ENCODE results near the gene WARS2.

WARS2 gene

DNA sequence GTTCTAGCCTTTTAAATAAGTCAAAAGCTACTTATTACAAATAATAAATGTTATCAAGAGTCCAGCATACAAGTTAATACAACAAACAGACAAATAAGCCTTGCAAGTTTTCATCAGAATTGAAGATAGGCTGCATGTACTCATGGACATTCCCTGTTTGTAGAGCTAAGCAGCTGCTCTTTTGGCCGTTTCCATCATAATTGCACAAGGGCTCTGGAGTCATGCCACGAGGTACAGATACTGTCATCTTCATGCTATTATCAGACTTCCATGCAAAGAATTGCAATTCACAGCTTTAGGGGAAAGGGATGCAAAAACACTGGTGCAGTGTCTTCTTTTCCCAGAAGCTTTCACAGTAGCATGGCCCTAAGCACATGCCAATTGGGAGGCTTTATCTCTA is 99.5 kb downstream of the WARS2 start:
- no peak for DNase-seq (ENCODE audit: low read depth)
- H3K4me3 ChIP-seq (ENCODE audit: low read length), result no peak overlapping the region
- TF ChIP-seq, protein P1, sequence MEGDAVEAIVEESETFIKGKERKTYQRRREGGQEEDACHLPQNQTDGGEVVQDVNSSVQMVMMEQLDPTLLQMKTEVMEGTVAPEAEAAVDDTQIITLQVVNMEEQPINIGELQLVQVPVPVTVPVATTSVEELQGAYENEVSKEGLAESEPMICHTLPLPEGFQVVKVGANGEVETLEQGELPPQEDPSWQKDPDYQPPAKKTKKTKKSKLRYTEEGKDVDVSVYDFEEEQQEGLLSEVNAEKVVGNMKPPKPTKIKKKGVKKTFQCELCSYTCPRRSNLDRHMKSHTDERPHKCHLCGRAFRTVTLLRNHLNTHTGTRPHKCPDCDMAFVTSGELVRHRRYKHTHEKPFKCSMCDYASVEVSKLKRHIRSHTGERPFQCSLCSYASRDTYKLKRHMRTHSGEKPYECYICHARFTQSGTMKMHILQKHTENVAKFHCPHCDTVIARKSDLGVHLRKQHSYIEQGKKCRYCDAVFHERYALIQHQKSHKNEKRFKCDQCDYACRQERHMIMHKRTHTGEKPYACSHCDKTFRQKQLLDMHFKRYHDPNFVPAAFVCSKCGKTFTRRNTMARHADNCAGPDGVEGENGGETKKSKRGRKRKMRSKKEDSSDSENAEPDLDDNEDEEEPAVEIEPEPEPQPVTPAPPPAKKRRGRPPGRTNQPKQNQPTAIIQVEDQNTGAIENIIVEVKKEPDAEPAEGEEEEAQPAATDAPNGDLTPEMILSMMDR (conservative IDR thresholded peaks at IDR 0.05; ENCODE audit: low read depth, low read length), result no peak

DNA sequence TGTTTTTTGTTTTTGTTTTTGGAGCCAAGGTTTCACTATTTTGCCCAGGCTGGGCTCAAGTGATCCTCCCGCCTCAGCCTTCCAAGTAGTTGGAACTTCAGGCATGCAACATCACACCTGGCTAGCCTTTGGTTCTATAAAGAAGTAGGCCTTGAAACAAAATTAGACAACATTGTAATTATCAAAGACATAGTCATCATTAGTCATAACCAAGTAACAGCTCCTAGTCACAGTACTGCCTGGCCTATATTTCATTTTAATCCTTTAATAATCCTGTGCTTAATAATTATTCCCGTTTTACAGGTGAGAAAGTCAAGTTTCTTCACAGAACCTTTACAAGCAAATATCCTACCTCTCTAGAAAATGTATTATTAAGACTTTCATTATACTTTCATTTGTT is 100.0 kb downstream of the WARS2 start:
- TF ChIP-seq, protein P1 (conservative IDR thresholded peaks at IDR 0.05; ENCODE audit: low read depth, low read length), result no peak
- H3K4me3 ChIP-seq (ENCODE audit: low read length), result no peak overlapping the region
- DNase-seq (ENCODE audit: low read depth), result no peak

DNA sequence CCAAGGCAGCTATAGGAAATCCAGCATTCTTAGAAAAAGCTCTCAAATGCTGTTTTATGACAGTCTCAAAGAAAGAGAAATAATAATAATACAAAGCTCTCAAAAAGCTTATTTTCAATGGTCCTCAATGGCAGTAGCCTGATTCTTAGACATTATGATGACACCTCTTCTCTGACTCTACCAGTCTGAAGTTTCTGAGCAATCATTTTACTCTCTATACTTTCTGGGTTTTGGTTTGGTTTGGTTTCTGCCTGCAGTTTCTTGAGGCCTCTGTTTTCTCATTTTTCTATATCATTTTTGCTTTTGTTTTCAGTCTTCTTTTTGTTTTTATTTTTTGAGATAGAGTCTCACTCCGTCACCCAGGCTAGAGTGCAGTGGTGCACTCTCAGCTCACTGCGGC is 102.1 kb downstream of the WARS2 start:
- DNase-seq (ENCODE audit: low read depth), result no peak
- no peak overlapping the region for H3K4me3 ChIP-seq (ENCODE audit: low read length)
- TF ChIP-seq, protein P1 (conservative IDR thresholded peaks at IDR 0.05; ENCODE audit: low read depth, low read length), result no peak

DNA sequence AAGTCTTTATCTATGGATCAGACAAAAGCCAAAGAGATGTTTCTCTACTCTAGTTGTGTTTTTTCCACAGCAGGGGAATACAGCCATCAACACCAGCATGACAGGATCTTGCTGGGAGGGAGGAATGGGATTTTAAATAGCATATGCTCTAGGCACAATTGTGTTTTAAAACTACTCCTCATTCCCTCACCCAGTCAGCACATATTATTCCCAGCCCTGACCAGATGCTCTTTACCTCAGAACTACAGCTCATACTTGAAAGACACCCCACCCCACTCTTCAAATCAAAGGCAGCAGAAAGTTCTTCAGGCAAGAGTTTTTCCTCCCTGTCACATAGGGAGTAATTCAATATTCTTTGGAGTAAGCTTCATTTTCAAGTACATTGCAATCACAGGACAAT is 106.1 kb downstream of the WARS2 start:
- DNase-seq (ENCODE audit: low read depth), result no peak
- TF ChIP-seq, protein P1 (conservative IDR thresholded peaks at IDR 0.05; ENCODE audit: low read depth, low read length), result no peak
- H3K4me3 ChIP-seq (ENCODE audit: low read length), result no peak overlapping the region

DNA sequence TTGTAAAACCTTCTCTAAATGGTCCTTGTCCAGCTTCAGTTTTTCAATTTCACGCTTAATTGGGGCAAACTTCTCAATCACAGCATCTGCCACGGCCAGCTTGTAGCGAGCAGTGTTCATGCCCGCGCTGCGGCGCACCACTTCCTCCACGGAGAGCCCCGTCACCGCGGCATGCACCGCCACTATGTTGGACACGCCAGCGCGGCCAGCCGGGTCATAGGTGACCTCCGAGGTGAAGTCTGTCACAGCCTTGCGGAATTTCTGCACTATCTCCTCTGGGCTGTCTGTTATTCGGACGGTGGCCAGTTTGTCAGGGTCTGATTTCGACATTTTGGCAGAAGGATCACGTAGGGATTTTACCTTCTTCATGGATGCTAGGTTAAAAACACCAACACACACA is 107.5 kb downstream of the WARS2 start:
- TF ChIP-seq, protein P1 (conservative IDR thresholded peaks at IDR 0.05; ENCODE audit: low read depth, low read length), result no peak
- H3K4me3 ChIP-seq (ENCODE audit: low read length), result no peak overlapping the region
- no peak for DNase-seq (ENCODE audit: low read depth)

DNA sequence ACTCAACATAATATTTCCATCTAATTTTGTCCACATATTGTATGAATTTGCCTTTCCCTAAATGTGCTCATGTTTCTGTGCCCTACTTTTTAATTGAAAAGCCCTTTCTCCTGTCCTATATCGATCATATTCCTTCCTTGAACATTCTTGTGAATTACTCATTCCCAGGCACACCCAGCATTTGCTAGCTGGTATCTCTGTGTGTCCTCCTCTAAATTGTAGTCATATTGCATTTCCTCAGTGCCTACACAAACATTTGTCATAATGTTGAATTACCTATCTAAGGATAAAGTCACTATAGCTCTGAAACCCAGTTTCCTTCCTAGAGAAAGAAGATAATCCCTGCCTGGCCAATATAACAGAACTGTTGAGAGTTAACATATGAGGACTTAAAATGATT is 112.7 kb downstream of the WARS2 start:
- DNase-seq (ENCODE audit: low read depth), result no peak
- TF ChIP-seq, protein P1 (conservative IDR thresholded peaks at IDR 0.05; ENCODE audit: low read depth, low read length), result no peak
- no peak overlapping the region for H3K4me3 ChIP-seq (ENCODE audit: low read length)

DNA sequence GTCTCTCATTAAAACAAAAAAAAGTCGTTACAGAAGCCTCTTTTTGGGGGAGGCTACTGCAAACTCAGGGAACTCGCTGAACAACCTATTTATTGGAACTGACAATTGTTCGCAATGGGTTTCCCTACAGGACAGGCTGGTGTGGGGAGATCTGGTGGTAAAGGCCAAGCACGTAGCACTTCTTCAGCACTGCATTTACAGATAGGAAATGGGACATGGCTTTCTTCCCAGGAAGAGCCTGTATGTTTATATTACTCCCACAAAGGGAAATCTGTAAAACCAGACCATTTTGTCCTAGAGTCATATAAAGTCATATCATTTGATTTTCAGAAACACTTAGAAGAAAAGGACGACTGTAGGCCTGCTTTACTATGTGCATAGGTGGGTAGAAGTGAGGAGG is 113.5 kb downstream of the WARS2 start:
- TF ChIP-seq, protein P1 (conservative IDR thresholded peaks at IDR 0.05; ENCODE audit: low read depth, low read length), result no peak

More for the DNA sequence above, 113.5 kb downstream of the WARS2 start:
- DNase-seq (ENCODE audit: low read depth), result no peak
- H3K4me3 ChIP-seq (ENCODE audit: low read length), result no peak overlapping the region

All from retinal pigment epithelial cell (primary cell).